ENCODE measurements around the gene KIF5C.
"Not testable (repeated sequence)": the region's sequence is repeated elsewhere in the genome, so short reads cannot be mapped to it uniquely, and the experiment has no call there.

KIF5C gene

DNA sequence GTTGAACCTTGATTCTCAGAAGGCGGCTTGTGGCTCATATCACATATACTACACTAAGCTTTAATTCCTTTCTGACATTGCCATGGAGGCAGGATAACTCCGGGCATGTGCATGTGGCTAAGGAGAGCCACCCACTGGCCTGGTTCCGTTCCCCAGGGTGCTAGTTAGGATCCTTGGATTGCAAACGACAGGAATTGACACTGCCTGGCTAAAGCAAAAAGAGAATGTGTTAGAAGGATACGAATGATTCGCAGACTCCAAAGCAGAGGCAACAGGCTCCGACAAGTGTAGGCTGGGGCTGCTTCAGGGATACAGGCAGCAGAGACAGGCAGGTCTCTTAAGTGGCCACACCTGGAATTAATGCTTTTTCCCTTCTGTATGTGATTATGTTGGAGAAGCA lies 92.0 kb downstream of the KIF5C start:
- no peak for DNase-seq

DNA sequence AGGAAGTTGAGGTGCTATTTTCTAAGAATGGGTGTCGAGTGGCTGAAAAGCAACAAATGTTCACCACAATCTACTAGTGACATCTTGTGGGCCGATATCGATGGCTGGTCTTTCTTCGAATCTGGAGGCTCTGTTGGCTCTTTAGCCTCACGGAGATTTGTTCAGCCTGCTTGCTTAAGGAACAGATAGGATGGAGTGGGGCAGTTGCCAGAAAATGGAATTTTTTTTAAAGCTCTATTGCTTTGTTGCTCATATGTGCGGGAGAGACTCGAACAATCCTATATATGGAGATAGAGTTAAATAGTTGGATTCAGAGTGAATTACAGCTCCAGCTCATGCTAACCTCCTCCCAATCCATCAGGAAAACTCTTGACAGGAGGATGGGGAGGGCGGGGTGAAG lies 92.6 kb downstream of the KIF5C start:
- DNase-seq, result no peak

GRCh38 chr2:148968301-148968700 lies 93.3 kb downstream of the KIF5C start:
- no peak for DNase-seq

GRCh38 chr2:148968776-148969319 lies 93.8 kb downstream of the KIF5C start:
- DNase-seq, result no peak

- no peak for DNase-seq
These were observed 94.6 kb downstream of the KIF5C start for GRCh38 chr2:148969659-148970061.

DNA sequence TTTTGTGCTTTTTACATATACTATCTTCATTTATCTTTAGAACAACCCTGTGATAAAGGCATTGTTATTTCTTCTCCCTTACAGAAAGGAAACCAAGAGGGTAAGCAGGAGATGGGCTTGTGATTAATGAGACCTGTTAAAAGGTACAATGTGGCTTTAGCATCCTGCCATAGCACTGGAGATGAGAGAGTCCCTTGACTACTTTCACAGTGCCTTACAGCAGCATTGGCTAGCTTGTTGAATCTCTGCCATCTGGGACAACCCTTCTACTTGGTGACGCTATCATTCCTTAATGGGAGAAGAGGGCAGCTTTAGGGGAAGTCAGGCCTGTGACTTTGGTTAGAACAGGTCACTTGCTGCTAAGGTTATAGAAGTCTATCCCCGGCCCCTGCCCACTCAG lies 95.4 kb downstream of the KIF5C start:
- no peak for DNase-seq

GRCh38 chr2:148971547-148971946 lies 96.5 kb downstream of the KIF5C start:
- DNase-seq, result no peak

- no peak for DNase-seq
These were observed 99.1 kb downstream of the KIF5C start for GRCh38 chr2:148974095-148974494.

DNA sequence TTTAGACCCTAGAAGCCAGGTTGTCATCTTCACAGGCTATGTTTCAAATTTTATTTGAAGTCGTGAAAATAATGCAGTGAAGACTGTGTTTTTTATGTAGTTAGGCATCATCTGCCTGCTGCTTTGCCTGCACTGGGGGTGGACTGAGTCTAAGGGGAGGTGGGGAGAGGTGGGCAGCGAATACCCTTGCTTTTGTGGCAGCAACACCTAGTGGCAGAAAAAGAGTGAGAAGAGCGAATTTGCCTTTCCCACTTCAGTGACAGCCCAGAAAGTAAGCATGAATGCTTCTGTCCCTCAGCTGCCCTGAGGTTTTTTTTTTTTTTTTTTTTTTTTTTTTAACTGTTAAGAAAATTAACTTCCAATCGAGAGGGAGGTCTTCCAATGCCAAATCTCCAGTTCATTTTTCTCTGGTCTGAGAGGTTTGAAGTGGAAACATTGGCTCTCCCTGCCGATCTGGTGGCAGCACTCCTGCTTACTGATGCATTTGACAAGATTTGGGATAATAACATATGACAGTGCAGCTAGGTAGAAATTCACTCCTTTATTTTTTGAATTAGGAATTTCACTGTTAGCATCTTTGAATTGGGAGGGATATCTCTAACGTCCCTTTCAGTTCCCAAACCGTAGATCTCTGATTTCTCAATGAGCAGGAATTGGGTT lies 103.1 kb downstream of the KIF5C start:
- DNase-seq, result no peak

DNA sequence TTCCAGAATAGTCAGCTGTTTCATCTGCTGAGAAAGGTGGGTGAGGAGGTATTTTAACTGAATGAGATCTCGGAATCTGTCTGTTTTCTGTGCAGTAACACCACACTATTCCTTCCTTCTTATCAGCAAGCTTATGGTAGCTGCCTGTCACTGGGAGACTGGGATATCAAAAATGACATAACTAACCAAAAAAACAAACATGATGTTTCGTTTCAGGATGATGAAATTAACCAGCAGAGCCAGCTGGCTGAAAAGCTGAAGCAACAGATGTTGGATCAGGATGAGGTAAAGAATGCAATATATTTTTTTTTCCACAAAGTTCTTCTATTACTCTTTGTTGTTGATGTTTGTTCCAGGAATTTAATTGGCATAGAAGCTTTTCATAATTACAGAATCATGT lies 103.7 kb downstream of the KIF5C start:
- DNase-seq, result no peak

GRCh38 chr2:148979164-148979918 lies 104.3 kb downstream of the KIF5C start:
- DNase-seq, result no peak

DNA sequence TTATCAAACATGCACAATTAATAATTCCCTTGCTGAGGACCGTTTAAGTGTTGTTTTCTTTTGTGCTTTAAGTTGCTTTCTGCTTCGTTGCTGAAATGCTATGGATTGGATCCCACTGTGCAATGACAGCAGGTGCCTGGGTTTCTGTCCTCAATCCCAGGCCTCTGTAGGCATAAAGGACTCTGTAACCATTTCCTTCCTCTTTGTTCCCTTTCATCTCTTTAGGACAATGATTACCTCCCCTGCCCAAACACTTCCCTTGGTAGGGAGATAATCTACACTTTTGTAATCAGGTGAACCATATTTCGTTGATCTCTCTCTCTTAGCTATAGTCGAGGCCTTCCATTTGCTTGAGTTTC lies 104.9 kb downstream of the KIF5C start:
- DNase-seq, result no peak

DNA sequence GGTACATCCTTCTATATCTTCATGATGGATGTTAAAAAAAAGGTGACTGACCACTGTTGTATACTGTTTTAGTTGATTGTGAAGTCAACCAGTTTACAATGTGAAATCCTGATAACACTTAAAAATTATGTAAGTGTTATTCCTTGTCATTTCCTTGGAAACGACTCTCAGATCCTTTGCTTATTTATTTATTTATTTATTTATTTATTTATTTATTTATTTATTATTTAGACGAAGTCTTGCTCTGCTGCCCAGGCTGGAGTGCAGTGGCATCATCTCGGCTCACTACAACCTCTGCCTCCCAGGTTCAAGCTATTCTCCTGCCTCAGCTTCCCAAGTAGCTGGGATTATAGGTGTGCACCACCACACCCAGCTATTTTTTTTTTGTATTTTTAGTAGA lies 105.5 kb downstream of the KIF5C start:
- DNase-seq, result not testable (repeated sequence)

DNA sequence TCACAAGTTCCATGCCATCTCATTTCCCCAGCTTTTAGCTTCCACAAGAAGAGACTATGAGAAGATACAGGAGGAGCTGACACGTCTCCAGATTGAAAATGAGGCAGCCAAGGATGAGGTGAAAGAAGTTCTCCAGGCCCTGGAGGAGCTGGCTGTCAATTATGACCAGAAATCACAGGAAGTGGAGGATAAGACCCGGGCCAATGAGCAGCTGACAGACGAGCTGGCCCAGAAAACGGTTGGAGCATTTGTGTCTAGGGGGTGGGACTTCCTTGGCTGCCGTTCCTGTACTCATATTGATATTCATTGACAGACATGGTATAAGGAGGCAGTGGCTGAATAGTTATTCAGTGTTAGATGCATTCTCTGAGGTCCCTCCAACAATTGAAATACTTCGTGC lies 106.3 kb downstream of the KIF5C start:
- DNase-seq, result no peak

- no peak for DNase-seq
These were observed 106.8 kb downstream of the KIF5C start for GRCh38 chr2:148981781-148982180.

- DNase-seq, result no peak
These were observed 107.3 kb downstream of the KIF5C start for GRCh38 chr2:148982282-148982681.

DNA sequence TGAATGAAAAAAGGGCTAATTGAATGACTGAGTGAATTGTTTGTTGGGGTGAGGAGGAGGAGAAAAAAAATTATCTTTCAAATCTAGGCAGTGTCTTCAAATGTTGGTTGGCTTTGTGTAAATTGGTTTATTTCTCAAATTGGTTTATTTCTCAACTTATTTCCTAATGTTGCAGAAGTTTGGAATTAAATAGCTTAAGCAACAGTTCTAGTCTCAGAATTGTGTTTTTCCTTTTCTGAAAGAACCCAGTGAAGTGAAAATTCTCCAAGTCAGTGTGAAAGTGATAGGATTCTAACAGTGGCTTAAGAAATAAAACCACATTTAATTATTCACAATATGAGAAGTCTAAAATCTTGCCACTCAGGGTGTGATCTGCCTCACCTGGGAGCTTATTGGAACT lies 108.9 kb downstream of the KIF5C start:
- no peak for DNase-seq

- no peak for DNase-seq
These were observed 109.4 kb downstream of the KIF5C start for GRCh38 chr2:148984449-148984848.

- no peak for DNase-seq
These were observed 112.3 kb downstream of the KIF5C start for GRCh38 chr2:148987286-148987685.

- no peak for DNase-seq
These were observed 113.3 kb downstream of the KIF5C start for GRCh38 chr2:148988337-148988736.

DNA sequence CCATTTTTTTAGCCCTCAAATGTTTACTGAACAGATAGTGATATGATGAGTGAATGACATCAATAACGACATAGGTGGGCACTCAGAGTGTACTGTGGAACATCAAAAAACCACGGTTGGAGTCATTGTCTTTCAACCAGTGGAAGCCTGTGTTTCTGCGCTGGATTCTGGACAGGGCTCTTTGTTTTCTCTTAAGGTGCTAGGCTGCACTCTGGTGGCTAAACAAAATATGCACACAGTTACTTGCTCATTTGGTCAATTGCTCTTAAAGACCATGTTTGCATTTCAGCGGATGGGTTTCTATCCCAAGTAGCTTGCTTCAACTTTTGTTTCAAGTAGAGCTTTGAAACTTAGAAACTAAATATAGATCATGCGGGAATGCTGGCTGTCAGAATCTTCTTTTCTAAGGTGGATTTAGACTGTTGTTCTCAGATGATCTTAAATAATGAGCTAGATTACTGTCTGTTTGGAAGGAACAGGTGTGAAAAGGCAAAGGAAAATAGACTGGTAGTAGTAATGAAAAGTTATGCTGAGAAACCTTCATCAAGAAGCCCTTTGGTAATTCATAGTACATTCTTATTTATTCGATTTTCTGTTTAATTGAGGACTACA lies 115.0 kb downstream of the KIF5C start:
- peak; percentile 47 for DNase-seq

DNA sequence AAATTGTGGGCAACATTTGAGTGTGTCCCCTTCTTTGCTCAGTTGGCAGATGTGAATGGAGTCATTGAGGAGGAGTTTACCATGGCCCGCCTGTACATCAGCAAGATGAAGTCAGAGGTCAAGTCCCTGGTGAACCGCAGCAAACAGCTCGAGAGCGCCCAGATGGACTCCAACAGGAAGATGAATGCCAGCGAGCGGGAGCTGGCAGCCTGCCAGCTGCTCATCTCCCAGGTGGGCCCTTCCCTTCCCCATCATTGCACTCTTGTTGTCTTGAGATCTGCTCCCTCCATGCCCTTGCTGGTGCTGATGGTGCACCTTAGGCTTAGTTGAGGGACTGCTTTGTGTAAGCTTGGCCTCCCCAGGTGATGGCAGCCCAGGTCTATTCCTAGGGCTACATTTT lies 115.9 kb downstream of the KIF5C start:
- no peak for DNase-seq

DNA sequence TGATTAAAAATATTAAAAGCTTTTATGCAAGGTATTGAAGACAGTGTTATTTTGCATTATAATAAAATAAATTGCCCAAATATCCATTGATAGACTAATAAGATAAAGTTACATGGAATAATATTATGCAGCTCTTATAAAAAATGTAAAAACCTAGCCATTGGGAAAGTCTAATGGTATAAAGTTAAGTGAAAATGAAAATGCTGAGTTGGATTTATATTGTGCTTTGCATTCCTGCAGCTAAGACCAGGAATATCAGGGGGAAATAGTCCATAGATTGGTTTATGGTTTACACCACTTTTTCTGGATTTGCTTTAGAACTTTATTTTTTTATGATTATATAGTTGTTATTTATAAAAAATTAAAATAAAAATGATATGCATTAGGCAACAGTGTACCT lies 117.4 kb downstream of the KIF5C start:
- no peak for DNase-seq

- DNase-seq, result no peak
These were observed 118.3 kb downstream of the KIF5C start for GRCh38 chr2:148993351-148993750.

All from GDM1 (cell line).